Stimulated activated CD4-positive, alpha-beta T cell treated with anti-CD3 and anti-CD28 coated beads, Interleukin-15, amount 100 ng/mL, for 1 hour (primary cell): ENCODE measurements around the gene LRP11.

ENCODE experiments used
- DNase-seq, 2 donors: peaks; one replicate each; pipeline ENCODE4 v3.0.0-alpha.2; 2020; ENCODE audit warnings: low read depth in 1 of 2, low spot score in 1 of 2

LRP11 gene

DNA sequence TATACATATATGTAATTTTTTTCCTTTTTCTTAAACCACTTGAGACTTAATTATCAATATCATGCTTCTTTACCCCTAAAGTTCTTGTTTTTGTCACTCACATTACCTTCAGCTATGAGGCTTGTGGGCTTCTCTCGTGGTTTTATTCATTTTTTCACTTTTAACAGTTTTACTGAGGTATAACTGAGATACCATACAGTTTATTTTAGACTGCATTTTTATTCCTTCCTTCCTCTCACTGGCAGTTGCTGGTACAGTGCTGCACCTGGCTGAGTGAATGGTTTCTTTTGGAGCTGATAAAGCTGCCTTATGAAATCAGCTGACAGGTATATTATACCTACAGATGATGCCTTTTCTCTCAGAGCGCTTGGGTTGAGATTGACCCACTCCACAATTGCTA, 54.4 kb downstream of the LRP11 start:
- DNase-seq, result no peak

DNA sequence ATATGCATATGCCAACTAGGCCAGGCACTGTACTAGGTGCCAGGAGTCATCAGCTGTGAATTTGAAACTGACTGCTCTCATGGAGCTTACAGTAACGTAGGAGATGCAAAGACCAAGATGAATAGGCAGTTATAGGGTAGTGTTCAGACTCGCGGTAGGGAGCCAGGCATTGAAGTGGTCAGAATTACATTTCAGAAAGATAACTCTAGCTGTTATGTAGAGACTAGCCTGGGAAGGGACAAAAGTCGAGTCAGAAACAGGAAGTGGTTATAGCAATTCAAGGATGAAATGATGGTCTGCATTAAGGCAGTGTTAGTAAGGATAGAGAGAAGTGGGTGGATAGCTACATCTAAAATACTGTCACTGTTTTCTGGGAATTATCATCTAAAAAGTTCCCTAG, 58.0 kb downstream of the LRP11 start:
- no peak for DNase-seq

DNA sequence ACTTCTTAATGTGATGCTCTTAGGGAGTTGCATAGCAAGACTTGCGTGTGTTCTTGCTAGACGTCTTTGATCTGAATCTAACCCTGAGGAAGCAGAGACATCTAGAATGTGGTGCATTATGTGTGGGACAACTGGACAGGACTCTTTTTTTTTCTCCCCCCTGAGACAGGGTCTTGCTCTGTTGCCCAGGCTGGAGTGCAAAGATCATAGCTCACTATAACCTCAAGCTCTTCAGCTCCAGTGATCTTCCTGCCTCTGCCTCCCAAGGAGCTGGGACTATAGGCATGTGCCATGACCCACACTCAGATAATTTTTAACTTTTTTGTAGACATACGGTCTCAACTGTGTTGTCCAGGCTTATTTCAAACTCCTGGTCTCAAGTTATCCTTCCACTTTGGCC, 80.6 kb downstream of the LRP11 start:
- DNase-seq, result no peak

DNA sequence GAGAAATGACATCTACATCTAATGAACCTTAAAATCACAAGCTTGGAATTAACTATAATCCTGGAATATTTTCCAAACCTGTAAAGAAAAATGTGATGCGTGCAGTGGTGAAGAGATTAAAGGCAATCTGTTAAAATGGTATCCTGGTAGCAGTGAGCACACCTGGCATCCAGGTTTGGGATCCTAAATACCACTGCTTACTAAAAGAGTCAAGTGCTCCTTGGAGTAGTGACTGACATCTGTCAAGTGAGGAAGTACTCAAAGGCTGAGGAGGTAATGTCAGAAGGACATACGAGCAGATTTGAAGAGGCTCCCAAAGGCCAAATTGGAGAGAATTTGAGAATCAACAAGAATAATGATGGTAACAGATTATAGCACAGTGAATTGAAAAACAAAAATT, 81.8 kb downstream of the LRP11 start:
- DNase-seq, result no peak

DNA sequence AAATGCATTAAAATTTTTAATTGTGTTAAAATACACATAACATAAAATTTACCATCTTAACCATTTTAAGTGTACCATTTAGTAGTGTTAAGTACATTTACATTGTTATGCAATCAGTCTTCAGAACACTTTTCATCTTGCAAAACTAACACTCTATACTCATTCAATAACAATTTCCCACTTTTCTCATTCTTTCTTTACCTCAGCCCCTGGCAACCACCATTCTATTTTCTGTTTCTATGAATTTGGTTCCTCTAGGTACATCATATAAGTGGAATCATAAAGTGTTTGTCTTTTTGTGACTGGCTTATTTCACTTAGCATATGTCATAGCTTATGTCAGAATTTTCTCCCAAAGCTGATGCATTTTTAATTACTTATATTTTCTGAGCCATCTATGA, 82.4 kb downstream of the LRP11 start:
- no peak for DNase-seq

DNA sequence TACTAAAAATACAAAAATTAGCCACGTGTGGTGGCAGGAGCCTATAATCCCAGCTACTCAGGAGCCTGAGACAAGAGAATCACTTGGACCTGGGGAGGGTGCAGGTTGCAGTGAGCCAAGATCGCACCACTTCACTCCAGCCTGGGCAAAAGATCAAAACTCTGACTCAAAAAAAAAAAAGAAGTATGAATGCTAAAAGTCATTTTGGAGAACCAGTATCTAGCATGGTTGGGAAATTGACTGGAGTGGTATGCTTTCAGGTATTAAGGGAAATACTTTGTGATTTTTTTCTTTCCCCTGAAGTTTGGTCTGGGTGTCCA, 84.6 kb downstream of the LRP11 start:
- DNase-seq, result no peak

DNA sequence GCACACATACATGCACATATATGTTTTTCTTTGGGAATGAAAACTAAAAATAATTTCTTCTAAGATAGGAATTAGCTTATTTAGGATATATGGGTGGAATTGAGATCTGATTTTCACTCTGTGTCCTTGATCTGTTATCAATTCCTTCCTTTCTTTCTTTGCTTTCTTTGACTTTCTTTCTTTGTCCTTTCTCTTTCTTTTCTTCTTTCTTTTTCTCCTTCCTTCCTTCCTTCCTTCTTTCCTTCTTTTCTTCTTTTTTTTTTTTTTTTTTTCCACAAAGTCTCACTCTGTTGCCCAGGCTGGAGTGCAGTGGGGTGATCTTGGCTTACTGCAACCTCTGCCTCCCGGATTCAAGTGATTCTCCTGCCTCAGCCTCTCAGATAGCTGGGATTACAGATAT, 86.5 kb downstream of the LRP11 start:
- no peak for DNase-seq

DNA sequence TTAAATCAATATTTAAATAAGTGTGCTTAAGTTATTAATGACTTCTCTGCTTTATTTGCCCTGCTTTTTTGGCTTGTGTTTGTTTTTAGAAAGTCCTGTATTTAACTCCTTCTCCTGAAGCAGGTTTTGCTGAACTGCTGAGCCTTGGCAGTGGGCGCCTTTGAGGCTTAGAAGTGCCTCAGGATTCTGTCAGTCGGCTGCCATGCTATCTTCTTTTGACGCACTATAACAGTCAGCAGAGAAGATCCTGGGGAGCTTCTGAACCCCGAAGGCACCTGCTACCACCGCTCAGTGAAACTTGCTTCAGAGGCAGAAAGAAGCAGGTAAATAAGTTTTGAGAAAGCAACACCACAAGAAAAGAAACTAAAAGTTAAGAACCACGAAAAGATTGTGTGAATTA, 92.2 kb downstream of the LRP11 start:
- no peak for DNase-seq

DNA sequence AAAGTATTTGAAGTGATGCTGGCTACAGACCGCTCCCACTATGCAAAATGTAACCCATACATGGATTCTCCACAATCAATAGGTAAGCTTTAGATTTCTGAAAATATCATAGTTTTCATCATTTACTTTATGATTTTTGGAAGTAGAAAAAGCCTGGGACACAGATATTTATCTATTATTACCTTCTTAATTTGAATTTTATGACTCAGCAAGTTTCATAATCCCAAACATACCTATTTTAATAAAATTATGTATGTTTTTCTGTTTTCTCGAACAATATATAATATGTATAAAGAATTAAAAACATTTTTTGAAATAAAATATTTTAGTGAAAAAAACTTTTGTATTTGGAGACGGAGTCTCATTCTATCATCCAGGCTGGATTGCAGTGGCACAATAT, 93.0 kb downstream of the LRP11 start:
- DNase-seq, result no peak

DNA sequence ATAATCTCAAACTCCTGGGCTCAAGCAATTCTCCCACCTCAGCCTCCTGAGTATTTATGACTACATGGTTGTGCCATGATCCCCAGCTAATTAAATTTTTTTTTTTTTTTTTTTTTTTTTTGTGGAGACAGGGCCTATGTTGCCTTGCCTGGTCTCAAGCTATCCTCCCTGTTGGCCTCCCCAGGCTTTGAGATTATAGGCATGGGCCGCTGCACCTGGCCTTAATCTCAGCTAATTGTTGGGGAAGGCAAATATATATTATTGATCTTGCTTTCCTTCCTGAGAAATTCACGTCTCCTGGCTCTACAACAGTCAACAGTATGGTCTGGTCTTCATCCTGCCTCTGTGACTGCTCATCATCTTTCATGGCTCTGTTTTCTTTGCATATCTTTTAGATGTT, 94.5 kb downstream of the LRP11 start:
- no peak for DNase-seq
